HG03439 (cell line): ENCODE data around the gene TSPYL1.
"Not testable (repeated sequence)": the region's sequence is repeated elsewhere in the genome, so short reads cannot be mapped to it uniquely, and the experiment has no call there.

Experiments used
- ATAC-seq: cut with Tn5 transposase; IDR thresholded peaks from one replicate; pipeline ENCODE4 v1.9.1; 2021; ENCODE audit warnings: mild to moderate bottlenecking, moderate library complexity; ENCODE audit not compliant: unreplicated experiment

TSPYL1 gene

GRCh38 chr6:116298973-116299372 is 19.2 kb upstream of the TSPYL1 start:
- ATAC-seq = no peak

DNA sequence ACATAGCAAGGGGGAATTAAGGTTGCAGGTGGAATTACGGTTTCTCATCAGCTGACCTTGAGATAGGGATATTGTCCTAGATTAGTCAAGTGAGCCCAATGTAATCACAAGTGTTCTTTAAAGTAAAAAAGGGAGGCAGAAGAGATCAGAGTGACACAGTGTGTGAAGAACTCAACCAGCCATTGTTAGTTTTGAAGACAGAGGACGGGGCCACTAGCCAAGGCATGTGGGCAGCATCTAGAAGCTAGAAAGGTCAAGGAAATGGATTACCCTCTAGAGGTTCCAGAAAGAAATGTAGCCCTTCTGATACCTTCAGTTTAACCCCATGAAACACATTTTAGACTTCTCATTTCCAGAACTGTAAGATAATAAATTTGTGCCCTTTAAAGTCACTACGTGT is 18.5 kb upstream of the TSPYL1 start:
- ATAC-seq = no peak

DNA sequence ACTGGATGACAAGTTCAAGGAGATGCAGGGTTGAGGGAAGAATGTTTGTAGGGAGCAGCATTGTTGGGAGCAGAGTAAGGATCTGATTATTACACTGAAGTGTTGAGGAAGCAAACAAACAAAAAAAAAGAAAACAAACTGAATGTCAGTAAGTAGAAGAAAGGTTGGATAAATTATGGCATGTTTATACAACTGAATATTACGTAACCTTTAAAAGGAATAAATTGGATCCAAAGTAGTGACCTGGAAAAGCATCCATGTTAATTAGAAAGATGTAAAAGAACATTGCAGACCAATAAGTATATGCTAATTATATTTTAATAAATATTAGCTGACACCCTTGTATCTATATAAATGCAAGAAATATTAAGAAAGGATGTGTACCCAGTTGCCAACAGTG is 12.8 kb upstream of the TSPYL1 start:
- no peak for ATAC-seq

DNA sequence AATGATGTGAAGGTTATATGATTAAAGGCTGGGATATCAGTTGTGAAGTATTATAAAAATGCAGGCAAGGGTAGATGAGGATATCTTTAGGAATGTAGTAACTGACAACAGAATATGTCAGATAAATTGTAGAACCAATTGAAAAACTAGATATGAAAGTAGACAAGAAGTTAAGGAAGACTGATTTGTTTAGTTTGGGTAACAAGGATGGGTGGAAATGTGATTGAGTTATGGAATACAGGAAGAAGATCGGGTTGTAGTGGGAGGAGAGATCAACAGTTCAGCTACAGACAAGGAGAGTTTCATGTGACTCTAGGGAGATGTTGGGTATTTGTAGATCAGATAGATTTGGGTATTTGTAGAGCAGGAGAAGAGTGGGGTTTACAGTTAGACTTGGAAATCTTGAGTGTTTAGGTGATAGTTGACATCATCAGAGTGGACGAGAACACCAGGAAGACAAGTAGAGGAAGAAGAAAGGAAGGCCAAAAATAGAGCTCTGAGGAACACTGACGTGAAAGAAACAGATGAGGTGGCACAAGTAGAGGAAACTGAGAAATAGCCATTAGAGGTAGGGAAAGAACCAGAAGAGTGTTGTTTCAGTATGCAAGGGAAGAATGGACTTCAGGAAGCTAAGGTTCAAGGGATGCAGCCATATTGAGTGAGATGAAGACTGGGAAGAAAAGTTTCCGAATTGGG is 12.1 kb upstream of the TSPYL1 start:
- ATAC-seq = no peak

DNA sequence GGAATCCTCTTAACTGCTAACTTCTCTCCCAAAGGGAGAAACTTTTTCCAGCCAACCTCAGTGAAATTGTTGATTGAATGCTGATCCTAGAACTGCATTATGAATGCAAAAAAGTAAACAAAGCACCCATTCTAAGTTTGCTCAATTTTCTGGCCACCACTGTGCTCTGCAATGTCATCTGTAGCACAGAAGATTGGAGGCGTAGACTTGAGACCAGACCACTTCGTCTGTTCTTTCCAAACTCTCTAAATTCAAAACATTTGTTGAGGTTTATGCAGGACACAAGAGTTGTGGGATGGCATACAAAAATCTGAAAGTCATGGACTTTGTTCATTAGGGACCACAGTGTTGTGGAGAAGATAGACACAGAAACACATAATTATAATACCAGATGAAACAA is 11.1 kb upstream of the TSPYL1 start:
- ATAC-seq = no peak

GRCh38 chr6:116289876-116290275 is 10.1 kb upstream of the TSPYL1 start:
- ATAC-seq = no peak

DNA sequence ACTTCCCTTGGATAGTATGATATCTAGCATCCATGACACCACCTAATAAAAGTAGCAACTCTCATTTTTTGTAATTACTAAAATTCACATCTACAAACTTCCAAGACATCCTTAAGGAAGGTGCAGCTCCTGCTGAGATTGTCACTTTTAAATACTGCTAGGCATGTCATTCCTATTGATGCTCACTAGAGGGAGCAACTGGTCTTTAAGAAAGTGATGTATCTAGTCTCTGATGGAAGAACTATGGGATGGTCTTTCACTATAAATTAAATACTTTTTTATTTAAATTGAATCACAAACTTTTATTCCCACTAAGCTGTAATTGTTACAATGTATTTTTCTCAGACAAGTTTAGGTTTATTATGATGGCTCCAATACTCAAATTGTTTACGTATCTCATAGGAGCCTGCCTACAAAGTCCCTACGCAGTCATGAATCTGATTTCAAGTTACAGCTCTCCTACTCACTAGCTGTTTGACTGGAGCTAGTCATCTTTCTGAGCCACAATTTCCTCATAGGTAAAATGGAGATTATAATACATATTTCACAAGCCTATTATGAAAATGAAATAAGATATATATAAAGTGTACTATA is 8.1 kb upstream of the TSPYL1 start:
- ATAC-seq = no peak

DNA sequence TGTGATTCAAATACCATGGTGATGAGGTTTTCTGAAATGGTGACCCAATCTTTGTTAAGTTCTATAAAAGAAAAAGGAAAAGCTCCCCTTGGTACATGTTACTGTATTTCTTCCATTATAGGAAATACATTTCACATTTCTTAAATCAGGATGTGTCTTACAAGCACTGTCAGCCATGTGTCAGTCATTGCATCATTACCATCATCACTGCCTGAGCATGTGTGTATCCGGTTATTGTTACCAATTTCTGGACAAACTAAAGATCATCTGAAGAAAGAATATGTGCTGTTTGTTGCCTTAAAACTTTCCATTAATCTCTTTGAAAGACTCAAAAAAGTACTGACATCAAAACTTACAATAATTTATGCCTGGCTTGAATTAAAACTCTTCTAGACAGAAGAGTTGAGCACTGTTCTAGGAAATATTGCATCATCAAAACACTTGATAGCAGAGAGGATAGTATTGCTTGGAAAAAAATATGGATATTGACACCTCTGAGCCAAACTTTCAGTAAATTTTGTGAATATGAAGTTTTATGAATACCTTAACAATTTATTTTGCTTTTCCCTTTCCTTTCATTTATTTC is 7.1 kb upstream of the TSPYL1 start:
- no peak for ATAC-seq

DNA sequence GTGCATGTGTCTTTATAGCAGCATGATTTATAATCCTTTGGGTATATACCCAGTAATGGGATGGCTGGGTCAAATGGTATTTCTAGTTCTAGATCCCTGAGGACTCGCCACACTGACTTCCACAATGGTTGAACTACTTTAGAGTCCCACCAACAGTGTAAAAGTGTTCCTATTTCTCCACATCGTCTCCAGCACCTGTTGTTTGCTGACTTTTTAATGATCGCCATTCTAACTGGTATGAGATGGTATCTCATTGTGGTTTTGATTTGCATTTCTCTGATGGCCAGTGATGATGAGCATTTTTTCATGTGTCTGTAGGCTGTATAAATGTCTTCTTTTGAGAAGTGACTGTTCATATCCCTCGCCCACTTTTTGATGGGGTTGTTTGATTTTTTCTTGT is 5.3 kb upstream of the TSPYL1 start:
- ATAC-seq = not testable (repeated sequence)

DNA sequence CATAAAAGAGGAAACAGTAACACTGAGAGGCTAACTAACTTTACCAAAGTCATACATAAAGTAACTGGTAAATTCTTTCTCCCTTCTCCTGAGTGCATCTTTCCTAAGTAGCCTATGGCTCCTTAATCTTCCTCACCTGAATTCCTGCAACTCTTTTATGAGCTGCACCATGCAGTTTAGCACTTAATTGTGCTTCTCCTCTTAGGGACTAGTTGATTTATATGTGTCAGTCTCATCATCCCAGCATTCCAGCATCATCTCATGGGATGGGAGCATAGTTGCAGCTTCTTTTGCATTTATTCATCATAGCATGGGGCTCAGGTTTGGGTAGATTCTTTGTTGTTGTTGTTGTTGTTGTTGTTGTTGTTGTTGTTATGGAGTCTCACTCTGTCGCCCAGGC is 3.5 kb upstream of the TSPYL1 start:
- no peak for ATAC-seq

DNA sequence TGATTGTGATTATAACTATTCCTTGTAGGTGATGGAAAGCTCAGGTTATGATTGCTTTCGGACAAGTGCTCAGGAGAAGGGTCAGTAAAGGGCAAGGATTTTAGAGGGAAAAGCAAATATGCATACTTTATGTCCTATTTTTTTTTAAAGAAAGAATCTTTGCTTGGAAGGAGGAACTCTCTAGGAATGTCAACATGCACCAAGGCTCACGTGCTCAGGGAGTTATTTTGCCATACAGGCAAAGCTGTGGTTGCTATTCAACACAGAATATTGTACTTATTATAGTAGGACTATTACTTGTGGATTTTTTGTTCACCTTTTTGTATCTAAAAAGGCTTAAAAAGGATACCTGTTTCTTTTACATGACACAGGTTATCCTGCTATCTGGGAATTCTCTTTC is 3.0 kb upstream of the TSPYL1 start:
- no peak for ATAC-seq

- no peak for ATAC-seq
Measured at GRCh38 chr6:116280933-116281316, 1.2 kb upstream of the TSPYL1 start.

DNA sequence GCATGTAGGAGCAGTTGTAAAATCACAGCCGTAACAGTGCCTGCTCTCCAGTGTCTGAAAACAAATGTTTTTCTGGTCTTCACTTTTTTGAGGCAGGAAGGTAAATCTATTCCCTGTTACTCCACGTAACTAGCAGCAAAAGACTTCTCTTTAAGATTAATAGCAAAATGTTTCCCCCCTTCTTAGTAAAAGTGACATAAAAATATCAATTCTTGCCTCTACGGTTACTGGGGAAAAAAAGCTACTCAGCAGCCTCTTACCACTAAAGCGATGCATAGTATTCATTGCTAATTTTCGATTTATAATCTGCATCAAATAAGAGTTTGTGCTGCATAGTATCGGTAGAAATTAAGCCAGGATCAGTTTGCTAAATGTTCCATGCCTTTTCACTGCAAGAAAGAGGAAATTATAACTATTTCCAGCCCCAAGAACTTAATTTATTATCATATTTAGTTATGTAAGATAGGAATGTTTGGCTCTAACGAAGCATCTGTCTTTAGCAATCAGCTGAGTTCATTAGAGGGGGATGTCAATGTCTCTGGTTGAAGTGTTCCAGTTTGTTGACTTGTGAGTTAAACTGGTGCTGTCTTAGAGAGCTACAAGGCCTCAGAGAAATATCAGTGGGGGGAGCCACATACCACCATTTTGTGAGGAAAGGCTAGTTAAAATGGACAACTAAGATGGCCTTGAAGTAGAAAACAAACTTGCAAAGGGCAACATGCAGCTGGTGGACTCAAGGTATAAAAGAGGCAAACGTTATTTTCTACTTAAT is 617 bp upstream of the TSPYL1 start:
- no peak for ATAC-seq

DNA sequence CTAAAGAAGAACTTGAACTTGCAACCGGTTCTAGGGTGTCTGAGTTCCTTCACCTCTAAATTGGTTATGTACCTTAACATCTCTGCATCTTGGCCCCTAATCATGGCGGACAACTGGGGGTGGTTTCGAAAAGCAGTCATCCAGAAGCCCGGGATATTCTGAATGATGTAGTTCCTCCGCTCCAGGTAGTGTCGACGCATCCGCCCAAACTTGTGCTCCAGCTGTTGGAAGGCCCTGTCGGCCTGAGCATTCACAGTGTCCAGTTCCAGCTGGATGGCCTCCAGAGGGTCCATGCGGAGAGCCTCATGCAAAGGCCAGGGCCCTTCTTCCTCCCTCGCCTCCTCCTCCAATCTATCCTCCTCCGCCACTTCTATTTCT is 887 bp downstream of the TSPYL1 start:
- no peak for ATAC-seq

GRCh38 chr6:116278481-116278829 is 1.3 kb downstream of the TSPYL1 start:
- ATAC-seq = no peak

DNA sequence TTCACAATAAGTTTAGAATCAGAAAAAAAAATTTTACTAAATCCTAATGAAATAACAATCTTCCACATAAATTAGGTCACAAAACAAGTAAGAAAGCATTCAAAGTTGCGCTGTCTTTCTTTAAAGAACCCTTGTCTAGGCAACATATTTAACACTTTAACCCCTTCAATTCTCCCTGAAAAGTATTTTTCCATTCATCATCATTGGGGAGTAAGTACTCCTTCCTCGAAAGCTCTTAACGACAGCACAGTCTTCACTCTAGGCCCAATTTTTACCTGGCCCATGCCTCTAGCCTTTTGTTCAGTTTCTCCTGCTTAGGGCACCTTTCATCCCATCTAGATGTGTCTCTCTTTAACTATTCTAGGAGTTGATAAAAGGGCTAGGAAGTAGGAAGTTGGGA is 2.6 kb downstream of the TSPYL1 start:
- no peak for ATAC-seq

GRCh38 chr6:116271149-116271708 is 8.5 kb downstream of the TSPYL1 start:
- no peak for ATAC-seq

DNA sequence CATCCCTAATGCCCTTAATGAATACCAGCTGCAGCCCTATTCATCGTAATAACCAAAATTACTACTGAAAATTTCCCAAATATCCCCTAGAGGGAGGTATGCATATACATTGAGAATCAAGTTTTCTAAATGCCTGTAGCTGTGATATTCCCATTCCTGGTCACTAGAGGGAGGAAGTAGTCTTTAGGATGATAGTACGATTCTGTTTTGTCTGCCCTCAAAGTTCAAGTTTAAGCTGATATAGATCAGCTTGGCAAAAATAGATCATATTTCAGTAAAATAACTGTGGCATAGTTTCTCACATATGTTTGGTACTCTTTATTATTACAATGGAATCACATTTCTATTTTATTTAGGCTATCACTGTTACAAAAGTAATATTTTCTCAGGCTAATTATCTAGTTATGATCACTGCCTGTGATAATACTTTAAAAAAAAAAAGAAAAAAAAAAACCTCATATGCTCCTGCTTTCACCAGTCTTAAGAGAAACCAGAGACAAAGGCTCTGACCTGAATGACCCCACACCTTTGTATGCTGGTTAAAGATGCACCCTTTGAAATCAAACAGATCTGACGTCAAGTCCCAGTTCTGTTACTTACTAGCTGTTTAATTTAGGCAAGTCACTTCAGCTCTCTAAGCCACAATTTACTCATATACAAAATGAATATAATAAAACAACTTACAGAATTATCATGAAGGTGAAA is 11.0 kb downstream of the TSPYL1 start:
- no peak for ATAC-seq

- no peak for ATAC-seq
Measured at GRCh38 chr6:116267836-116268588, 11.7 kb downstream of the TSPYL1 start.

DNA sequence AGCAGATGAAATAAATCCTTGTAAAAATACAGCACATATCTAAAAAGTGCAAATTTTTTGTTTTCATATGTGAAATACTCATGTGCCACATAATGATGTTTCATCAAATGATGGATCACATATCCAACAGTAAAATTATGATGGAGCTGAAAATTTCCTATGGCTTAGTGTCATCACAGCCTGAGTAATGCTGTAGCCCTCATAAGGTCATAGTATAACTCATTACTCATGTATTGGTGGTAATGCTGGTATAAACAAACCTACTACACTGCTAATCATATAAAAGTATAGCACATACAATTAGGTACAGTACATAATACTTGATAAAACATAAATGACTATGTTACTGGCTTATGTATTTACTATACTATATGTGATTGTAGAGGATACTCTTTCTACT is 12.9 kb downstream of the TSPYL1 start:
- no peak for ATAC-seq
